Germinal center (tissue), 1 donor: ENCODE data around the gene PTPN20.

Source experiments
- DNase-seq: peaks from one replicate; pipeline ENCODE4 v3.0.0; 2012; ENCODE audit warnings: mixed read lengths, low spot score

PTPN20 gene

DNA sequence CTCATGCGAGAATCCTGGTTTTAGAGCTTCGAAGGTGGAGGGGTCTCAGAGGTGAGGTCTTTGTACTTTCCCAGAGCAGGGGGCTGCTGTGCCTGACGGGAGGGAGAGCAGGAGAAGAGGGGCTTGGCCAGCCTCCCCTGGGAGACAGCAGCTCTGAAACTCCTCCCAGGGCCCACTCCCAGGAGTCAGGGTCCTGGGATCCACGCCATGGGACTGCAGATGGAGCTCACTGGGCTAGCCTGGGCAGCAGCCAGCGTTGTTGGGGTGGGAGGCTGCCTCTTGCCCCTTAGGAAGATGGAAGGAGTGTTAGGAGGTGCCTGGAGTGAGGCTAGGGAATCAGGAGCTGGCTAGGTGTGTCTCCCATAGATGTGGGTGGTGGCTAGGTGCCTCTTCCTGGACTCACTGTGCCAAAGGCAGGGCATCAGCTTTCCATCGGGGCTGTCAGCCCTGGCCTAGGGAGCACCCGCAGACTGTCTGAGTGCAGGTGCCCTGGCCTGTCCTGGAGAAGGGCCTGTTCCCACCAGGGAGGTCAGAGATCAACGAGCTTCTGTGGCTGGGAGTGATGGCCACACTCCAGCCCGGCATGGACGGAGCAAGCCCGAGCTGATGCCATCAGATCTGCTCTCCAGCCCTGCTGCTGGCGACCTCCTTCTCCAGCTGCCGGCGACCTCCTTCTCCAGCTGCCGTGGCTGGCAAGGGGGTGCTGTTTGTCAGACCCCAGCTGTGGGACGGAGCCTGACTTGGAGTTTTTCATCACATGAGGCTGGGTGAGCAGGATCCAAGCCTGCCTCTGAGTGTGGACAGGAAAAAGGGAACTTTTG, 111.3 kb downstream of the PTPN20 start:
- no peak for DNase-seq

DNA sequence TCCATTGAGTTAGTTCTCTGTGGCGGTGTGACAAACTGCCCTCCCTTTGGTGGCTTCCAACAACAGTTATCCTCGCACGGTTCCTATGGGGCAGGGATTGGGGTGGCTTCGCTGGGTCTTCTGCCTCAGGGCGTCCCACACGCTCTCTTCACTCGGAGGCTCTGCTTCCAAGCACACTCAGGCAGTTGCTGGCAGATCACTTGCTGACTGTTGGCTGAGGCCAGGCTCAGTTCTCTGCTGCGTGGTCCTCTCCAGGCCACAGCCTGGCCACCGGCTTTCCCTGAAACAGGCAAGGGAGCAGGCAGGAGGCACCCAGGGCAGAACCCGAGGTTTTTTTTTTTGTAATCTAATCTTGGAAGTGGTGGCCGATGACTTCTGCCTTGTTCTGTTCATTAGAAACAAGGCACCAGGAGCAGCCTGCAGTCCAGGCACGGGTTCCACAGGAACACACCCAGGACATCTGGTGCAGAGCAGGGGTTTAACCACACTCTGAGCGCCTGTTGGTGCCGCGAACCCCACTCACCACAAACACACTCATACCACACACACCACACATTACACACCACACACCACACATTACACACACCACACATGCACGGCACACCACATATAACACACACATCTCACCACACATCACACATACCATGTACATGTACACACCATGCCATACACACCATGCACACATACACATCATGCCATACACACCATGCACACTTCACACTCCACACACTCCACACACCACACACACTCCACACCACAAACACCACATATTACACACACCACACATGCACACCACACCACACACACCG, 112.2 kb downstream of the PTPN20 start:
- DNase-seq, result no peak

DNA sequence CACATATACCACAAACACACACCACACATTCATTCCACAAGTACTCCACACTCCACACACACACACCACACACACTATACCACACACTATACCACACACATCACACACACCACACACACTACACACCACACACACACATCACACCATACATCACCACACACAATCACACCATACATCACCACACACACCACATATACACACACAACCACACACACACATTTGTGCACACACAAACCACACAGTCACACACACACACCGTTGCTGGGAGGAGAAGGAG, 112.8 kb downstream of the PTPN20 start:
- DNase-seq, result no peak

DNA sequence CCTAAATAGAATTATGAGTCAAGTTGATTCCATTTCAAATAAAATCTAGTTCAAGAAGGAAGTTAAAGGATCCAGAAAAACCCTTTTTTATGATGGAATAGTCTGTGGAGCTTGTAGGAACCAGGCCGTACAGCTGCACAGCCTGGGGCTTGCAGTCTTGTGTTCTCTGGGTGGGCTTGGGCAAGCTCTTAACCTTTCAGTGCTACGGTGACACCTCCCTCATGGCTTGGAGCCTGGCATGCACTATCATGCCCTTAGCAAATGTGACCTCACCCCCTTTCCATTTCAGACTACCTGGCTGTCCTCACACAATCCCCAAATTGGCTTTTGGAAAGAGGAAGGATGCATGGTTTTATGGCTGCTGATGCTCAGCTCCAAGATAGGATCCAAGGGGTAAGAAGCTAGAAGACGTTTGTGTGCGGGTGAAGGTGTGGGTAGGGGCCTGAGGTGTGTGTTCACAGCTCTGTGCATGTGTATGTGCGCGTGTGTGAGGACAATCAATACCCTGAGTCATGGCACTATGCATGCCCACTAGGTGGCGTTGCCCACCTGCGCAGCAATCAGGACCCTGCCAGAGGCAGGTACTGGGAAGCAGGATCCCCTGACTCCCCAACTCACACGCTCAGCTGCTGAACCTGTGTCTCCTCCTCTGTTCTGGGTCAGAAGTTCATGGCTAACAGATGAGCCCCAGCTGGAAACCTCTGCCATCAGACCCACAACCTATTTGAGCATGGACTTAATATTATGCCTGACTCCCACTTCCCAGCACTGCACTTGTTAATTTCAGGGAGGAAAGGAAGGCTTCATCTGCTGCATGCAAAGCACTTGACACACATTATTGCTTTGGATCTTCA, 113.4 kb downstream of the PTPN20 start:
- DNase-seq, result peak; percentile 70

DNA sequence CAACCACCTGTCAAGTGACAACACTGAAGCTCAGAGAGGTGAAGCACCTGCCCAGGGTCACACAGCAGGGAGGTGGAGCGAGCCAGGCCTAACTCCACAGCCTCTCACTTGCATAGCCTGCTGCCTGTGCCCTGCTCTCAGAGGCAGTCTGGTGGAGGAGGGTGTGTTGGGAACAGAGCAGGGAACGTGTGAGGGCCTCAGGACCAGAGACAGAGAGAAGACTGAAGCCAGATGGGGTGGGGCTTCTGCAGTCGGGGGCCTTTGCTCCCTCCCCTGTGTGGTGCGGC, 114.0 kb downstream of the PTPN20 start:
- DNase-seq, result no peak

DNA sequence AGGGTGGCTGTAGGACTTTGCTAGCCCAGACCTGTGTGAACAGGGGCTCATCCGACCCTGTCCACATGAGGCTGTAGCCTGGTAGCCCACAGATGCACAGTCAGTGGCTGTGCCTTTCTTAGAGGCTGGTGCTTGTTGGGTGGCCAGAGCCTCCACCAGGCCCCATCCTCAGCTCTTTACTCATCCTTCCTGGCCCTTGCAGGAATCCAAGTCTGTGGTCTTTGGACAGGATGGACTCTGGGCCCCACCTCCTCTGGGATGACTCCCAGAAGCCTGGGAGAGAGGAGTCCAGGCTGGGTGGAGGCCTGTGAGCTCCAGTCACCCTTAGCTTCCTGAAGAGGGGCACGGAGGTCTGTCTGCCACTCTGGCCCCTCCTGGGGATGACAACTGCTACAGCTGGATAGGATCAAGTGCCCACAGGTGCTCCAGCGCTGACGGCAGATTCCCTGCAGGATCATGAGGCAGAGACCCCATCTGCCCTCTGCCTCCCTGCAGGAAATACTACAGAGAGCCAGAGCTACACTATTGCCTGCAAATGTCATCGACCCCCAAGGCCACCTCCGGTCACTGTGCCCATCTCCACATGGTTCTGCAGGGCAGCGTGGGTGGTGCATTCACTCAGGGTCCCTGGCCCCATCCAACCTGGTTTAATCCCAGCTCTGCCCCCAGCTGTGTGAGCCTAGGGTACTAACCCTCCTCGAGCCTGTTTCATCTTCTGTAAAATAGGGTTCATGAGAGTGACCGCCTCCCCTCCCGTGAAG, 114.5 kb downstream of the PTPN20 start:
- DNase-seq, result no peak

DNA sequence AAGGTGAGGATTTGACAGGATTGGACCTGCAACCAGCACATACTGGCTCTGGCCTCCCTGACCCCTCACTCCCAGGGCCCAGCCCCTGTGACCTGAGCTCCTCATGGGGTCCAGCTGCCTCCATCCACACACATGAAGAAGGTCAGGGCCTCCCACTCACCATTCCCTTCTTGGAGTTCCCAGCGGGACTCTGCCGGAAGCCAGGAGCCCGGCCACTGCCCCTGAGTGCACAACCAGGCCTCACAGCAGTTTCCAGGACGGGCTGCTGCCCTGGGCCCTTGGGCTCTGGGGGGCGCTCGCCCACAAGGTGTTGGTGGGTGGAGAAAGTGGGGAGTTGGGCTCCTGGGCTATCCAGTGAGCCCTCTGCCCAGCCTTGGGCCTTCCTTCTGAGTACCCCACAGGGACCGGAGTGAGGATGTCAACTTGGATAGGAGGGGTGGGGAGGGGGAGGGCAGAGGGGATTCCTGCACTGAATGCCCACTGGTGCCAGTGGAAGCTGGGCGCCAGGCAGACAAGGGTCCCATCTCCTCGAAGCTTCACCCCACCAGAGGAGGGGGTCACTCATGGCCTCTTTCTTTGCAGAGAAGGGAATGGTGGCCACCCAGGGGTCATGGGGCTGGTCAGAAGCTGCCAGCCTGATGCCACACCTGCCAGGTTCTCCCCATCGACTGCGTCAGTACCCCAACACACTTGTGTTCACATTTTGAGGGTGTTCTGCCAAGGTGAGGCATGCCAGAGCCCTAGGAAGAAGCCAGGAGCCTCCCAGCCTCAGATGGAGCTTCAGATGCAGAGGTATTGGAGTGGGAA, 115.3 kb downstream of the PTPN20 start:
- DNase-seq, result no peak

DNA sequence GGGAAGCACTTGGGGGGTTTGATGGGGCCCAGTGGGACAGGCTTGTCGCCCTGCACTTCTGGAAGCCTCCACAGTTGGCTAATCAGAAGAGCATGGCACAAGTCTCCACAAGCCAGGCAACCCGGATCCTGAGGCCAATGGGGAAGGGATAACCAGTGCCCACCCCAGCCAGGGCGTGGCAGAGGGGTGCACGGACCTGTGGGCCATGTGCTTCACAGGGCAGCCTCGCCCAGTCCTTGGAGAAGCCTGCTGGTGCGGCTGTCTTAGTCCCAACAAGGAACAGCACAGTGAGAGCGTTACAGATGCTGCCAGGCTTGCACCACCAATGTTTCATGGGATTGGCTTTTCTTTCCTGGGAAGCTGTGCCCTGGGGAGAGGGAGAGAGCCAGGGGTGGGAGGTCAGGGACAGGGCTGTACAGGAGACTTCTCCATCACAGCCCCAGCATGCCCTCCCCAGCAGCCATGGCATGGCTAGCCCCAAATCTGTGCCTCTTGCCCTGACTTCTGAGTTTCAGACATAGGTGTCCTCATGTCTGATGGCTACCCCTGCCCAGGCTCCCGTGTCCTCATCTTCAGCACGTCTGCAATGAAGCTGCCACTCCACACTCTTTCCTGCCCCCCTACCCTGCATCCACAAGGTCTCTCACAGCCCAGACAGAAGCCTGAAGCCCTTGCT, 116.0 kb downstream of the PTPN20 start:
- DNase-seq, result no peak

DNA sequence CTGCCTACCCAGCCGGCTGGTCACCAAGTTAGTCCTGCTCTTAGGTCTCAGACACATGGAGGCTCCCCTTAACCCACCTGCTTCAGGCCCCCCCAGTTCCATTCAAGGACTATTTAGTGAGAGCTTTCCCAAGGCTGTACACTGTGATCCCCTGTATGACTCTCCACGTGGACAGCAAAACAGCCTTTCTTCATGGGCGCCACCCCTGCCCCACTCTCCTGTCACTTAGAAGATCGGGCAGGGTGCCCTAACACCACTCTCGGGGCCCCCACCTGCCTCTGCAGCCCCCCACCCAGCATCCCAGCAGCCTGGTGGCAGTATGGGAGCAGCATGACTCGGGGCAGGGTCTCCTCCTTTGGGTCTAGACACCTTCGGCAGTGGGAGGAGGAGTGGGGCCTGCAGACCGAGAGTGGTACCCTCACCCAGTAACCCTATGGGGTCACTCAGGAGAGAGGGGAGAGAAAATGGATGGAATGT, 116.6 kb downstream of the PTPN20 start:
- no peak for DNase-seq

DNA sequence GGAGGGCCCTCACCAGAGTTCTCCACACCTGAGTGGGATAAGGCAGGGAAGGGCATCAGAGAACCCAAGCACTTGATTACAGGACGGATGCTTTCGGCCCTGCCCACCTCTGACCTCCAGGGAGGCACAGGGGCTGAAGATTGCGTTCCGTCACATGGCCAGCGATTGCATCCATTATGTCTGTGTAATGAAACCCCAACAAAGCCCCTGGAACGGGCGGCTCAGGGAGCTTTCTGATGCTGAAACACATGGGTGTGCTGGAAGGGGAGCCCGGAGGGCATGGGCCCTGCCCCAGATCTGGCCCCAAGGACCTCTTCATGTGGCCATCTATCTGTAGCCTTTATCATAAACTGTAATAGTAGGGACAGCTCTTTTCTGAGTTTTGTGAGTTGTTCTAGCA, 117.2 kb downstream of the PTPN20 start:
- DNase-seq, result no peak

DNA sequence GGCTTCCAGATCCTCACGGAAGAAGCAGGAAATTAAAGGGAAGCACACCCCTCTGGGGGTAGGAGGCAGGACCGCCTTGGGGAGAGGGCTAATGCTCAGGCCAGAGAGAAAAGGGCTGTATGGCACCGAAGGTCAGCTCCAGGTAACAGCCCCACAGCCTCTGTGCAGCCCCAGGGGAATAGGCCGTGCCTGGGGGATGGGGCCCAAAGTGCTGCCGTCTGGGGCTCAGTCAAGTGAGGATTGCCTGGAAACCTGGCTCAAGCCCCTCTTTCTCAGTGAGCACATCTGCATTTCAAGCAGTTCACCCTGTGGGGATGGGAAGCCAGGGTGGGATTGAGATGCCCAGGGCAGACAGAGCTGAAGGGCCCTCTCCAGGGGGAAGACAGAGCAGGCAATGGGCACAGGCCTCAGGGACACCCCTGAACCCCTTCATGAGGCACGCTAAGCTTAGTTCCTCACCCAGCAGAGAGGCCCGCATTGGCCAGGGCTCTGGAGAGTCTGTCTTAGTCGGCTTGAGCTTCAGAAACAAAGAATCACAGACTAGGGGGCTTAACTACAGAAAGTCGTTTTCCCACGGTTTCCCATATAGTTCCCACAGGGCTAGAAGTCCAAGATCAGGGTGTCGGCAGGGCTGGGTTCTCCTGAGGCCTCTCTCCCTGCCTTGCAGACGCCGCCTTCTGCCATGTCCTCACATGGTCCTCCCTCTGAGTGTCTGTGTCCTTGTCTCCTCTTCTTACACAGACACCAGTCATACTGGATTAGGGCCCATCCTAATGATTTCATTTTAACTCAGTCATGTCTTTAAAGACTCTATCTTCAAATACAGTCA, 118.2 kb downstream of the PTPN20 start:
- DNase-seq, result no peak

DNA sequence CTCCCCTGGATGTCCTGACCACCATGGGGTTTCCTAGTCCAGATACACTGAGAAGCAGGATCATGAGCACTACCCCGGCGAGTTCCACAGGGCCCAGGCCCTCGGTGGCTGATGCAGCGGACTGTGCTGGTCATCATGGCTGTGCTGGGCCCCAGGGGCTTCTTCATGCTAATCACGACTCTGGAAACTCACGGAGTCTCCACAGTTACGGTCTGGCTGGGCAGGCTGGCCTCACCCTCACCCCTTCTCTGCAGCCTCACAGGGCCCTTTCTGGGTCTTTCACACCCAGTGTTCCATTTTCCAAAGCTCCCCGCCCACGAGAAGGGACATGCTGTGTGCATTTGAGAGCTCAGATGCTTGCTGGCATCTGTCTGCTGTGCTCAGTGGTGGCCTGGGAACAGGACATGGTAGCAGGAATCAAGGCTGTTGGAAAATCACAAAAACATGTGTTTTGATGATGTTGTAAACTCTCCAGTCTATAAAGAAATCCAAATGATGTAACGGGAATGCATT, 119.0 kb downstream of the PTPN20 start:
- DNase-seq, result no peak

DNA sequence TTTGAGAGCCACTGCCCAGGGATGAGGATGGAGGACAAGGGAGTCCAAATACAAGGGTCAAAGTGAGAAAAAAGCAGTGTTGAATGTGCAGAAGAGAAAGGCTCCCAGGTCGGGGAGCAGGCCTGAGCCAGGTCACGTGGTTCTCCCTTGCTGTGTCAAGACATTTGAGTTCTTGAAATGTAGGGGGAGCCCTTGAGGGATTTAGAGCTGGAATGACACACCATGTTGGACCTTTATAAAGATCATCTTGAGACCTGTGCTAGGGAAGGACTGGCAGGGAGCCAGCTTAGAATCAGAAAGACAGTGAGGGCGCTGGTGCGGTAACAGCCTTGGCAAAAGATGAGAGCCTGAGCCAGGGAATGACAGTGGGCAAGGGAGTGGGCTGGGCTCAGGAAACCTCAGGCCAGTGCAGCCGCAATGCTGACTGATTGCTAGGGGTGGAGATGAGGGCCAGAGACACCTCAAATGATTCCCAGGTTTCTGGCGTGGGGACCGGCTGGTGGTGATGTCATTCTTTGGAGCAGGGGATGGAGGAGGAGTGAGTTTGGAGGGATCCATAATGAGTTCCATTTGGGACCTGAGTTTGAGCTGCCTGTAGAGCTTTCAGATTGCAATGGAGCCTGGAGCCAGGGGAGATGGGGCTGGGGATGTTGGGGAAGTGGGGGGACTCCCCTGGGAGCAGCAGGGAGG, 120.1 kb downstream of the PTPN20 start:
- no peak for DNase-seq

DNA sequence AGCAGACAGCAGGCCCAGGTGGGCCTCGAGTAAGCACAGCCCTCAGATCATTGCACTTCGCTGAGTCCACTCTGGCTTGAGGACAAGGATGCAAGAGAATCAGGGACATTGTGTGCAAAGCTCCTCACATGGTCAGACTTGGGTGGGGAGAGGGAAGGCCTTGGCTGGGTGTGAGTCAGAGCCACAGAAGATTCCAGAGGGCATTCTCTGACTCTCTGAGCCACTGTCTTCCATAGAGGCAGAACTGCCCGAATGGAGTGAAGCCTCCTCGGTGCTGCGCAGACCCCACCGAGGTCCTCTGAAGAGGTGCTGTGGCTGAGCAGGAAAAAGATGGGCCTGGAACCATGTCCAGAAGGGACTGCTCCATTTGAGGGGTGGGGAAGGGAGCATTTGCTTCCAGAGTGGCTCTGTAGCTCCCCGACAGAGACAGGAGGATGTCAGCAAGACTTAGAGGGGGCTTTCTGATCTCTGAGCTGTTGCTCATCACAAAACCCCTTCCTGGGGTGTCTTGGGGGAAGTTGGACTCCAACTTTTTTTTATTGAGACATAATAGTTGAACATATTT, 120.8 kb downstream of the PTPN20 start:
- DNase-seq, result no peak

DNA sequence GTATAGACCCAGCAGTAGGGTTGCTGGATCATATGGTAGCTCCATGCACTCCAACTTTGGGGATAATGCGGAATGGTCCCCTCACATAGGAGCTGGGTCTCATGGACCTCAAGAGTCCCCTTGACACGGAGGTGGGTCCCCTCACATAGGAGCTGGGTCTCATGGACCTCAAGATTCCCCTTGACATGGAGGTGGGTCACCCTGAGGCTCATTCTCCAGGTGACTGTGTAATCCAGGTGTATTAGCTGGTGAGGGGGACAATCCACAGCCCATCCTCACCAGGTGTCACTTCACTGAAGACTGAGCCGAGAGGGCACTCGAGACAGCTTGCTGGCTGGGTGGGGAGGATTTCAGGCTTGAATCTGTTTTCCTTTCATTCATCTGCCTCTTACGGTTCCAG, 121.9 kb downstream of the PTPN20 start:
- DNase-seq, result no peak

DNA sequence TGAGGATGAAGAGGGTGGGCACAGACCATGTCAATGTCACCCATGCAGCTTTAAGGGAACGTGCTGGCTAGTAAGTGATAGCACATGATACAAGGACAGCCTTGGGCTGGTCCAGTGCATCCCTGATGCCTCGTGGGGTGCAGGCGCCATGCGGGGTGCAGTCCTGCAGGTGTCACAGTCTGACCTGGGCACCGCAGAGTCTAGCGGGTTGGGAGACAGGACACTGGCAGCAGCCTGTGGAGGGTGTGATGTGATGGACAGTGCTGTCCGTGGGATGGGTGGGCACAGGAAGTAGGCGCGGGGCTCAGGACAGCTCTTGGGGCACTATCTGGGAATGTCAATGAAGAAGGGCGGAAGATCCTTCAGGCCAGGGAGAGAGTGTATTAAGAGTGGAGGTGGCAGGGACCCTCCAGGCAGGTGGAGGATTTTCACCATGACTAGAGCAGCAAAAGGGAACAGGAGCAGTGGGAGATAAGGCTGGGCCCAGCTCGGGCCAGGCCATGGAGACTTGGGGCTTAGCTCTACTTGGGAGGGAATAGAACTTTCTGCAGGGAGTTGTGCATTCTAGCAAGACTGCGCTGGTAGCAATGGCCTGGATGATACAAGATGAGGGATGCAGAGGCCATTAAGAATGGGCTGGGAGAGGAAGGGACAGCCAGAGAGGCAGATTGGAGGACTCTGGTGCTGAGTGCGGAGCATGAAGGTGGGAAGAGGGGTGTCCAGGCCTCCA, 122.5 kb downstream of the PTPN20 start:
- DNase-seq, result no peak

DNA sequence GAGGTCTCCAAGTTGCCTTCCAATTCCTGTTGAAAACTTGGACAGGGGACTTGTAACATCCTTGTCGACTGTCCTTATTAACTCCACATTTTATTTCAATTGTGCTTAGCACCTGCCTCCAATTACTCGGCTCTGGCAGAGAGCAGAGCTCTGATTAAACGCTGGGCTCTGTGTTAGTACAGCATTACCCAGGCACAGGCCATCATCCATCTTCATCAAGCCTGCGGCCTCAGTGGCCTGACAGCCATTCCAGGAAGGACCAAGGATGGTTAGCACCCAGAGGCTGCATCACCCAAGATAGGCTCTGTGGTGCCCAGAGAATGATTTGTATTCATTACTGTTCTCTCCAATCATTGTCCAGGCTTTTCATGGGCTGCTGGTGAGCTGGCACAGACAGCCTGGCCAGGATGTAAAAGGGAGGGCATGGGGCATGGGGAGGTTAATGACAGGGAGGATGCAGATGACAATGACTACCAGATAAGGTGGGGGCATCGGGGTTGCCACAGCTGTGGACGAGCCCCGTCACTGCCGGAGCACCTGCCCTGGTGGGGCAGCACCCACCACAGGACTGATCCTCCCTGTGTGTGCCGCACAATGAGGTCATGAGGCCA, 123.3 kb downstream of the PTPN20 start:
- no peak for DNase-seq
